Measurements from ENCODE around the gene AP2M1.

AP2M1 gene

DNA sequence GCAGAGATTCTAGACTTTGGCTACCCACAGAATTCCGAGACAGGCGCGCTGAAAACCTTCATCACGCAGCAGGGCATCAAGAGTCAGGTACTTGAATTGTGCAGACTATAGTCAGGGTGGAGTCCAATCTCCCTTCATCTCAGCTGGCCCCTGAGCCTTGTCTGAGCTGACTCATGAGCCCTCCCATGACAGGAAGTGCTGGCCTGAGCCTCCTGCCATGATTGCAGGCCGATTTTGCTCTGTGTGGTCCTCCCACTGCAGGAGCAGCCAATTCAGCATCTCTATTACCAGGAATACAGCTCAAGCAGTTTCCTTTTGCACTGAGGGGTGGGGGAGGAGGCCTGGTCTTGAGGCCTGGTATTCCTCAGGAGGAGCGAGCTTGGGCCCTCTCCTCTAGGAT lies 5.5 kb downstream of the AP2M1 start:
- DNase-seq (ENCODE audit: low read depth) = no peak

DNA sequence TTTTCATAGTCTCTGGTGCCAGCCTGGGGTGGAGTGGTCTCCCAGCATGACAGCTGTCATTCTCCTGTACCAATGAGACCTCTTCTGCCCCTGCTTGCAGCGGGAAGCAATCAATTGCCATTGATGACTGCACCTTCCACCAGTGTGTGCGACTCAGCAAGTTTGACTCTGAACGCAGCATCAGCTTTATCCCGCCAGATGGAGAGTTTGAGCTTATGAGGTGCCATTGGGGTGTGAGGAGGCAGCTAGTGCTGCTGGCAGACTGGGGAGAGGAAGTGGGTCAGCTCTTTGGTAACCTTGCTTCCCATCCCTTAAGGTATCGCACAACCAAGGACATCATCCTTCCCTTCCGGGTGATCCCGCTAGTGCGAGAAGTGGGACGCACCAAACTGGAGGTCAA lies 6.9 kb downstream of the AP2M1 start:
- no peak for DNase-seq (ENCODE audit: low read depth)

DNA sequence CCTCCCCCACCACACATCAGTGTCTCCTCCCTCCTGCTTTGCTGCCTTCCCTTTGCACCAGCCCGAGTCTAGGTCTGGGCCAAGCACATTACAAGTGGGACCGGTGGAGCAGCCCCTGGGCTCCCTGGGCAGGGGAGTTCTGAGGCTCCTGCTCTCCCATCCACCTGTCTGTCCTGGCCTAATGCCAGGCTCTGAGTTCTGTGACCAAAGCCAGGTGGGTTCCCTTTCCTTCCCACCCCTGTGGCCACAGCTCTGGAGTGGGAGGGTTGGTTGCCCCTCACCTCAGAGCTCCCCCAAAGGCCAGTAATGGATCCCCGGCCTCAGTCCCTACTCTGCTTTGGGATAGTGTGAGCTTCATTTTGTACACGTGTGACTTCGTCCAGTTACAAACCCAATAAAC lies 9.0 kb downstream of the AP2M1 start:
- no peak for DNase-seq (ENCODE audit: low read depth)

DNA sequence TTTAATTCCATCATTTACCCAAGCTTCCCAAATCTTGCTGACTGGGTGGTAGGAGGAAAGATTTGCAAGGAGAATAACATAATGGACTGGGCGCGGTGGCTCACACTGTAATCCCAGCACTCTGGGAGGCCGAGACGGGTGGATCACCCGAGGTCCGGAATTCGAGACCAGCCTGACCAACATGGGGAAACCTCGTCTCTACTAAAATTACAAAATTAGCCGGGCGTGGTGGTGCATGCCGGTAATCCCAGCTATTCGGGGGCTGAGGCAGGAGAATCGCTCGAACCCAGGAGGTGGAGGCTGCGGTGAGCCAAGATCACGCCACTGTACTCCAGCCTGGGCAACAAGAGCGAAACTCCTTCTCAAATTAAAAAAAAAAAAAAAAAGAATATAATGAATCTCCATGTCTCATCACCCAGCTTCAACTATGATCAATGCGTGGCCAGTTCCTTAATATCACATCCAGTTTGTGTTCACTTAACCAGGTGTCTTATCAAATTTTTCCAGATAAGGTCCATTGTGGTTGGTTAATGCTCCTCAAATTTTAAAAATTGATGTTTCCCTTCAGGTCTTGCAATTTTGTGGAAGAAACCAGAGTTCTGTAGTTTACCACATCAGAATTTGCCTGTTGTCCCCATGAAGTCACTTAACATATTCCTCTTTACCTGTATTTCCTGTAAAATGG lies 10.0 kb downstream of the AP2M1 start:
- no peak for DNase-seq (ENCODE audit: low read depth)

DNA sequence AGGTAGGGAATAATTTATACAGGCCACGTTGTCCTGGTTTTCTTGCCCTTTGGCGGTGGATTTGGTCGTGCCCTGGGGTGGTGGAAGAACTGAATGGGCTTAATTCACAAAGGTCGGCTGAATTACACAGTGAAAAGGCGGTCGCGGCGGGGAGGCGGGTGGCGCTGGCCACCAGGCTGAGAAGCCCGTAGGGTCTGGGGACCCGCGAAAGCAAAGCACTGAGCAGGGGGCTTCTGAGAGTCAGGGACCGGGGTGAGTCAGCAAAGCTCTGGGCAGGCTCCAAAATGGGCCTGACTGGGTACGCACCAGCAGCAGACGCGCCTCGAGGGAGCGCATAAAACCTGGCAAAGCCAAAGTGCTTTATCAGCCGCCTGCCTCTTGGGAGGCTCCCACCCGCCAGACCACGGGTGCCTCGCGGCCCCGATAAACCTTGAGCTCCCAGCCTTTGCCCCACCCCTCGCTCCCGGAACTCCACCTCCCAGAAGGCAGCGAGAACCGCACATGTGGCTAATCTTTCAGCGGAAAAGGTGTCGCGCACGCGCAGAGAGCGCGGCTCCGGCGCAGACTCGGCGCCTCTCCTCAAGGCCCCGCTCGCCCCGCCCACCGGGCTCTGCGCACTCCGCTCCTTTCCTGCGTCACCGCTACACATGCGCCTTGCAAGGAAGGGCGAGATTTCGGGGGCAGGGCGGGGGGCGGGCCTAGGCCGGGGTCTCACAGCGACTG lies 11.0 kb downstream of the AP2M1 start:
- DNase-seq (ENCODE audit: low read depth) = peak; percentile 96

GRCh38 chr3:184186184-184186901 lies 11.7 kb downstream of the AP2M1 start, which contains the start of gene ABCF3:
ABCF3 (plus strand) TSS chr3:184186199; CDS start chr3:184186208, 9 bp downstream.
- DNase-seq (ENCODE audit: low read depth) = no peak

DNA sequence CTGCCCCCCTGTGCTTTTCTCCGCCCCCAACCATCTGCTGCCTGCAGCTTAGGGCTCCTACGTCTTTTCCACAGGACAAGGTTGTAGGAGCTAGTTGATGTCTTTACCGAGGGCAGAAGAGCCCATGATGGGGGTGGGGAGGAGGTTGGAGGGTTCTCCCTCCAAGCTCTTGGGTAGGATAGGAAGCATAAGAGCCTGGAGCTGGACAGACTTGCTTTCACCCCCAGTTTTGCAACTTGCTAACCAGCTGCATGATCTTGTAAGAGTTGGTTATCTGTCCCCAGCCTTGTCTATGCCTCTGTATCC lies 12.2 kb downstream of the AP2M1 start:
- no peak for DNase-seq (ENCODE audit: low read depth)

DNA sequence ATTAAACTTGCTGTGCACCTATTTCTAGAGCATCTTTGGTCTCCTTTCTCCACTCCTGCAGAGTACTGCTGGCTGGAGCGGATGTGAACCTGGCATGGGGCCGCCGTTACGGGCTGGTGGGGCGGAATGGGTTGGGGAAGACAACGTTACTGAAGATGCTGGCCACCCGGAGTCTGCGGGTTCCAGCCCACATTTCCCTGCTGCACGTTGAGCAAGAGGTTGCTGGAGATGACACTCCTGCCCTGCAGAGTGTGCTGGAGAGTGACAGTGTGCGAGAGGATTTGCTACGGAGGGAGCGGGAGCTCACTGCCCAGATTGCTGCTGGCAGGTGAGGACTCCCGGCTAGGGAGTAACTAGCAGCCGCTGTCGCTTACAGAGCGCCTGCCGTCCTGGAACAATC lies 13.4 kb downstream of the AP2M1 start:
- no peak for DNase-seq (ENCODE audit: low read depth)

GRCh38 chr3:184189421-184189820 lies 14.8 kb downstream of the AP2M1 start:
- DNase-seq (ENCODE audit: low read depth) = no peak

DNA sequence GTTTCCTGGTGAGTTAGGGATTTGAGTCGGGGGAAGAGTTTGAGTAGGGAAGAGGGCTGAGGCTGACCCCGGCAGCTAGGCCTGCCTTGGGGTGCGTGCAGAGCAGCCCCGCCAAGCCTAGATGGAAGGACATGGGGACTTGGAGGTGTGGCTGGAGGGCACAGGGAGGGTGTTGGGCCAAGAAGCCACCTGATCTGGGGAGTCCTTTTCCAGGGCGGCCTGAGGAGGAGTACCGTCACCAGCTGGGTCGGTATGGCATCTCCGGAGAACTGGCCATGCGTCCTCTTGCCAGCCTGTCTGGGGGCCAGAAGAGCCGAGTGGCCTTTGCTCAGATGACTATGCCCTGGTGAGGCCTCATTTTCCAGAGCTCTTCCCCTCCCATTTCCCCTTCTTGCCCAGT lies 18.2 kb downstream of the AP2M1 start:
- no peak for DNase-seq (ENCODE audit: low read depth)

GRCh38 chr3:184193991-184194539 lies 19.4 kb downstream of the AP2M1 start:
- no peak for DNase-seq (ENCODE audit: low read depth)

DNA sequence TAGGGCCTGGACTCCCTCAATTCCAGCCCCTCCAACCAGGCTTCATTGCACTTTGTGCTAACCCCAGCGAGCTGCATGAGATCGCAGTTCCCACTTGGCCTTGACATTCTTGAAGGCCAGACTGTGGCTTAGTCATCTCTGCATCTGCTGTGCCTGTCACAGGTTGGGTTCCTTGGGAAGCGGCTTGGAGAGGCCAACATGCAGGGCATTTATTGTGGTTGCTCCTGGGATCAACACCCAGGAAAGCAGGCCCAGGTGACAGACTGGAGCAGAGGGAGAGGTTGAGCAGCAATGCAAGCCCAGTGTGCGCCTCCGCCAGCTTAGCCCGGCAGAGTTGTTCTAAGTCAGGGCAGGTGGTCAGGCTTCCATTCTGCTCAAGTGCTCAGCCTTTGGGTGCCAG lies 21.9 kb downstream of the AP2M1 start:
- DNase-seq (ENCODE audit: low read depth) = no peak

DNA sequence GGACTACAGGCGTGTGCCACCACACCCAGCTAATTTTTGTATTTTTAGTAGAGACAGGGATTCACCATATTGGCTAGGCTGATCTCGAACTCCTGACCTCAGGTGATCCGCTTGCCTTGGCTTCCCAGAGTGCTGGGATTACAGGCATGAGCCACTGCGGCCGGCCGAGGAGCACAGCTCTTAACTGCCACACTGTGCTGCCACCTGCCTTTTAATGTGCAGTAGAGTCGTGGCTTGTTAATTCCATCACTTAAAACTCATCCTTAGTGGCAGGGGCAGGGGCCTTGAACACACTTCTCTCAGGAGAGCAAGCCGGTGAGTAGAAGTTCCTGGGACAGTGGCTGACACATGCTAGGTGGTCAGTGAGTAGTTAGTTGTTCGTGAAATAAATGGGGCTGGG lies 23.9 kb downstream of the AP2M1 start:
- DNase-seq (ENCODE audit: low read depth) = no peak

- DNase-seq (ENCODE audit: low read depth) = no peak
Measured at GRCh38 chr3:184200825-184201224, 26.2 kb downstream of the AP2M1 start.

DNA sequence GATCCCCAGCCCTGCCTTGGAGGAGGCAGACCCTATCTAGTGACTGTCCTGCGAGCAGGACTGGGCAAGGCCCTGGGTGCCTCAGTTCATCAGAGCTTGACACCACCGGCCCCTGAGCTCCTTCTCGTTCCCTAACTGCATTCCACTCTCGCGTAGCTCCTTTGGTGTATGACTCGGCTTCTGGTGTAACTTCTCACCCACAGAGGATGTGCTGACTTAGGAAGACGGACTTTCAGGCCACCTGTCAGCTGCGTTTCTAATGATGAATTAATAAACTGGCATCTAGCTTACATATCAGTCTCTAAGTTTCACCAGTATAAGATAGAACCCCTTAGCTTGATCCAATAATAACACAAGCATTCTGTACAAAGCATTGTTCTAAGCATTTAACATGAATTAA lies 28.9 kb downstream of the AP2M1 start:
- no peak for DNase-seq (ENCODE audit: low read depth)

GRCh38 chr3:184209146-184209923 lies 34.7 kb downstream of the AP2M1 start:
- DNase-seq (ENCODE audit: low read depth) = no peak

DNA sequence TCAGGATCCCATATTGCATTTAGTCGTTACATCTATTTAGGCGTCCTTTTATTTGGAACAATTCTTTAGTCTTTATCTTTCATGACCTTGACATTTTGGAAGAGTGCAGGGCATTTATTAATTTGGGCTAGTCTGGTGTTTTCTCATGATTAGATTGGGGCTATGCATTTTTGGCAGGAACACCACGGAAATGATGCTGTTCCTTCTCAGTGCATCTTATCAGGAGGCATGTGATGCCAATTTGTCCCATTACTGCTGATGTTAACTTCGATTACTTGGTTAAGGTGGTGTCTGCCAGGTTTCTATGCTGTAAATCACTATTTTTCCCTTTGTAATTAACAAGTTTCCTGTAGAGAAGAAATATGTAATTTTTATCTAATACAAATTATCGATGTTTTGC lies 36.6 kb downstream of the AP2M1 start:
- DNase-seq (ENCODE audit: low read depth) = no peak

DNA sequence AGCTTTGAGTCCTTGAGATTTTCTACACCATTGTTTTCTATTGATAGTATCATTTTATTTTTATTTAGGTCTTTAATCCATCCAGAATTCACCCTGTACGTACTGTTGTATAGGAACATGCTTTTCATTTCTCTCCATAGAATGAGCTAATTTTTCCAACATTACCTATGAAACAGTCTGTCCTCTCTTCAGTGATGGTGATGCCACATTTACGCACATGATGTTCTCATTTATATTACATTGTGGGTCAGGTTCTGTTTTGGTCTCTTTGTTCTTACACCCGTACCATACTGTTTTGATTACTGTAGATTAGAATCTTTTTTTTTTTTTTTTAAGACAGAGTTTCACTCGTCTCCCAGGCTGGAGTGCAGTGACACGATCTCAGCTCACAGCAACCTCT lies 37.1 kb downstream of the AP2M1 start:
- no peak for DNase-seq (ENCODE audit: low read depth)

DNA sequence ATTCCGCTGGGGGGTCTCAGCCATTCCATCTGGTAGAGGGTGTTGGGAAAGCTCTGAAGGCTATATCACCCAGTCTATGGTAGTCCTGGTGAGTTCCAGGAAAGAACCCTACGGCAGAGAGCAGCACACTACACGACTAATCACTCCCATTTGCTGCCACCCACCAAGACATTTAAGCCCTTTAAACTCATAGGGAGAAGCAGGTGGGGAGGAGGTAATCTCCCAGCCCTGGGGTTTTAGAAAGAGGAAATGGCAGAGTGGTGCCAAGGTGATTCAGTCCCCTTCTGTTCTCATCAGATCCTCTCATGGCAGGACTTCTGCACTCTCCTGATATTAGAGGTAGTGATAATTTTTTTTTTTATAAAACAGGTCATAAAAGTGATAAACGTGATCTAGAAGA lies 44.2 kb downstream of the AP2M1 start:
- DNase-seq (ENCODE audit: low read depth) = no peak

- DNase-seq (ENCODE audit: low read depth) = no peak
Measured at GRCh38 chr3:184222521-184222920, 47.9 kb downstream of the AP2M1 start.

GRCh38 chr3:184223946-184224345 lies 49.3 kb downstream of the AP2M1 start:
- no peak for DNase-seq (ENCODE audit: low read depth)

DNA sequence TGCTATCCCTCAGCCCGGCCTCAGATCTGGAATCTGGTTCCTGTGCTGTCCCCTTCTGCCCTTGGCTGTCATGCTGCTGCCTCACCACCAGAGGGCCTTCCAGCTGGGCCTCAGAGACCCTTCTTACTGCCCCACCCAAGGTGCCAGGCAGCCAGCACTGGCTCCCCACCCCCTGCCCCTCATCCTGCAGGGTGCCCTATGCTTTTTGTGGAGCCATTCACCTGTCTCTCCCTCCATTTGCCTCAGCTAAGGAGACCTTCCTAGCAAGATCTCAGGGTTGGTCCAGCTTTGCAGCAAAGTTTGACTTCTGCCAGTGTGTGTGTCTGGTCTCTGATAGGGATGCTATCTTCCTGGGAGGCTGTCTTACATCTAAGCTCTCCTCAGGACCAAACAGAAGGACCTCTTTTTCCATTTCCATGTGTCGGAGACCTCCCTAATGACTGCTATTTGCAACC lies 52.9 kb downstream of the AP2M1 start:
- no peak for DNase-seq (ENCODE audit: low read depth)
